Panc1 (cell line): ENCODE measurements around the gene B4GALNT2. TPM values are rescaled to one million over a fixed set of nuclear protein-coding genes. Genes with fewer than 3 reads are reported as not detected.

Experiments used
- ATAC-seq: fragments of 200-7000 bp; cut with Tn5 transposase; 2 replicates; pipeline ENCODE4 v1.9.1; 2020; ENCODE audit warnings: mild to moderate bottlenecking, moderate library complexity
- BruUV-seq: library from RNA; stranded (reverse); fragments of 400-500 nt; replicated peaks from 2 replicates; lab custom pipeline; 2021; lab: Mats Ljungman, UMichigan
- CTCF ChIA-PET: fragments of 300-600 bp; sonication (Branson Sonifier 250); formaldehyde crosslinking; loops from one replicate; lab custom pipeline; 2022; ENCODE audit warnings: antibody characterized with exemption; lab: Charles Lee
- POLR2A ChIA-PET: fragments of 300-600 bp; sonication (Branson Sonifier 250); formaldehyde crosslinking; loops from one replicate; lab custom pipeline; 2022; ENCODE audit warnings: antibody characterized with exemption; lab: Charles Lee
- DNase-seq: peaks from one replicate; pipeline ENCODE4 v3.0.0-alpha.2; 2010; ENCODE audit warnings: low read depth, low spot score
- H3K27ac ChIP-seq: 2 replicates; pipeline ENCODE4 v1.5.1; 2011; ENCODE audit warnings: mild to moderate bottlenecking, low read length, inconsistent platforms
- H3K27me3 ChIP-seq: fragments of 200-500 bp; sonication (Bioruptor generic); 2 replicates; pipeline ENCODE4 v1.6.0; 2014; ENCODE audit warnings: low read length, inconsistent platforms; ENCODE audit not compliant: control insufficient read depth, insufficient read depth
- H3K36me3 ChIP-seq: fragments of 200-500 bp; sonication (Bioruptor generic); 2 replicates; pipeline ENCODE4 v1.5.1; 2014; ENCODE audit warnings: inconsistent platforms, mild to moderate bottlenecking, low read length, moderate library complexity; ENCODE audit not compliant: control insufficient read depth, insufficient read depth
- H3K4me1 ChIP-seq: 2 replicates; pipeline ENCODE4 v1.5.1; 2011; ENCODE audit warnings: inconsistent platforms, mild to moderate bottlenecking, low read length, moderate library complexity; ENCODE audit not compliant: control insufficient read depth, insufficient read depth
- H3K4me3 ChIP-seq, 2 experiments: 2 replicates each; pipeline ENCODE4 v1.5.1; 2011 to 2012; ENCODE audit warnings: low read depth in 2 of 2, low read length in 2 of 2, mild to moderate bottlenecking in 2 of 2, inconsistent platforms in 1 of 2, moderate library complexity in 1 of 2
- H3K9me3 ChIP-seq: fragments of 200-500 bp; sonication (Bioruptor generic); 2 replicates; pipeline ENCODE4 v1.5.1; 2014; ENCODE audit warnings: low read depth, mild to moderate bottlenecking, inconsistent platforms, low read length, moderate library complexity; ENCODE audit not compliant: control insufficient read depth, insufficient read depth
- POLR2AphosphoS5 ChIP-seq: IDR thresholded peaks from 2 replicates; pipeline ENCODE4 v1.6.1; 2012; ENCODE audit warnings: mild to moderate bottlenecking, low read depth, low read length, moderate library complexity
- REST ChIP-seq, 2 experiments: IDR thresholded peaks; 2 replicates each; pipeline ENCODE4 v1.6.1; 2011 to 2012; ENCODE audit warnings: low read depth in 2 of 2, control low read depth in 1 of 2, low read length in 1 of 2, mild to moderate bottlenecking in 1 of 2, moderate library complexity in 1 of 2; ENCODE audit not compliant: insufficient read depth in 1 of 2
- SIN3A ChIP-seq: IDR thresholded peaks from 2 replicates; pipeline ENCODE4 v1.6.1; 2012; ENCODE audit warnings: low read depth, mild to moderate bottlenecking, low read length, moderate library complexity, borderline replicate concordance; ENCODE audit not compliant: insufficient read depth
- TCF7L2 ChIP-seq: IDR thresholded peaks from 2 replicates; pipeline ENCODE4 v1.6.1; 2011; ENCODE audit warnings: mild to moderate bottlenecking, low read depth, low read length, inconsistent platforms
- in situ Hi-C: cut with HindIII; loops from 2 replicates; pipeline ENCODE4 v1.10.0; 2016; ENCODE audit warnings: low sequenced_read_pairs, low pct_unique_long_range_greater_than_20kb
- intact Hi-C: fragments of 100-400 bp; cut with micrococcal nuclease; formaldehyde crosslinking; loops from one replicate; pipeline ENCODE4 v1.10.0; 2022; ENCODE audit not compliant: unreplicated experiment
- total RNA-seq: library from RNA; stranded (reverse); gene quantifications from one replicate; pipeline ENCODE4 v1.2.1, GENCODE V29; 2021; ENCODE audit not compliant: unreplicated experiment
- TF ChIP-seq, protein P1 (sequence below): fragments of 450-650 bp; IDR thresholded peaks from 2 replicates; pipeline ENCODE4 v1.5.1; 2017; ENCODE audit warnings: mild to moderate bottlenecking

B4GALNT2 gene
- total RNA-seq, 1 experiment from 2014 or later: not detected

- ChIA-PET CTCF (interaction anchor here (0.5 kb wide), 1 partner anchor 125 kb away, joined by 9 read pairs; no protein-coding TSS in a partner anchor), POLR2A (interaction anchor here (0.6 to 1.1 kb wide), 2 partner anchors 205 to 383 kb away, joined by 3 to 6 read pairs; no protein-coding TSS in a partner anchor)
- DNase-seq (no peak), ATAC-seq (no peak)
- no peak for TF ChIP-seq POLR2AphosphoS5
- TF ChIP-seq, protein P1, sequence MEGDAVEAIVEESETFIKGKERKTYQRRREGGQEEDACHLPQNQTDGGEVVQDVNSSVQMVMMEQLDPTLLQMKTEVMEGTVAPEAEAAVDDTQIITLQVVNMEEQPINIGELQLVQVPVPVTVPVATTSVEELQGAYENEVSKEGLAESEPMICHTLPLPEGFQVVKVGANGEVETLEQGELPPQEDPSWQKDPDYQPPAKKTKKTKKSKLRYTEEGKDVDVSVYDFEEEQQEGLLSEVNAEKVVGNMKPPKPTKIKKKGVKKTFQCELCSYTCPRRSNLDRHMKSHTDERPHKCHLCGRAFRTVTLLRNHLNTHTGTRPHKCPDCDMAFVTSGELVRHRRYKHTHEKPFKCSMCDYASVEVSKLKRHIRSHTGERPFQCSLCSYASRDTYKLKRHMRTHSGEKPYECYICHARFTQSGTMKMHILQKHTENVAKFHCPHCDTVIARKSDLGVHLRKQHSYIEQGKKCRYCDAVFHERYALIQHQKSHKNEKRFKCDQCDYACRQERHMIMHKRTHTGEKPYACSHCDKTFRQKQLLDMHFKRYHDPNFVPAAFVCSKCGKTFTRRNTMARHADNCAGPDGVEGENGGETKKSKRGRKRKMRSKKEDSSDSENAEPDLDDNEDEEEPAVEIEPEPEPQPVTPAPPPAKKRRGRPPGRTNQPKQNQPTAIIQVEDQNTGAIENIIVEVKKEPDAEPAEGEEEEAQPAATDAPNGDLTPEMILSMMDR: no peak
- no peak for TF ChIP-seq REST (IDR thresholded peaks at IDR 0.05; ENCODE audit: insufficient read depth in 1 of 2, low read depth in 2 of 2, low read length in 1 of 2)
- no peak for TF ChIP-seq TCF7L2
- TF ChIP-seq SIN3A: no peak
- Histone ChIP-seq H3K4me1 (no peaks in the 10 kb centered on the region), H3K36me3 (no peaks in the 10 kb centered on the region), H3K9me3 (no peaks in the 10 kb centered on the region), H3K4me3 (no peak overlapping the region), H3K27me3 (no peaks in the 10 kb centered on the region), H3K27ac (no peak overlapping the region)
- no TSS peak for BruUV-seq
- intact Hi-C loops: no loop called here
- in situ Hi-C loops: no loop called here
These were observed 84.5 kb downstream of the B4GALNT2 start for GRCh38 chr17:49216953-49217650.

DNA sequence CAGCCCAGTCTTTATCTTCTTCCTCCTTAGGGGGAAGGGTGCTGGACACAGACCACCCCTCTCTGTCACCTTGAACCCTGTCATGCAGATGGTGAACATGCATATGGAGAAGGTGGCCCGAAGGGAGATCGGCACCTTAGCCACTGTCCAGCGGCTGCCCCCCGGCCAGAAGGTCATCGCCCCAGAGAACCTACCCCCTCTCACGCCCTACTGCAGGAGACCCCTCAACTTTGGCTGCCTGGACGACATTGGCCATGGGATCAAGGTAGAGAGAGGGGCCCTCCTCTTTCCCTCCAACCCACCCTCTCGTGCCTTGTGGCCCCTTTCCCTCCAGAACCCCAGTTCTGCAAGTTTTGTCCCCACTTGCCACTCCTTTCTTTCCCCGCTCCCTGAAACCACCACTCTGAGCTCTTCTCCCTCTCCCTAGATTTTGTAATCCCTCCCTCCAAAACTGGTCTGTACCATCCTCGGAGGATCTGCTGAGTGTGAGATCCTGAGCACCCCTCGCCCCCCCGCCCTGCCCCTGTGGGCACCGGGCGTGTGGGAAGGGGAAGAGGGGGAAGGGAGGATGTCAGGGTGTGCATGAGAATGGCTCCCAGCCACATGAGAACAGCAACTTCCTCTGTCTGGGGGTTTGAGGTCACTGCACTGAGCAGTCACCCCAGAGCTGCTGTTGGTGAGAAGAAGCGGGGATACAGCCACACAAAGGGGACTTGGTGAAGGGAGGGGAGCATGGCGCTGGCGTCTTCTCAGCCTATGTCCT is 85.3 kb downstream of the B4GALNT2 start:
- ChIA-PET CTCF (interaction anchor here (0.5 kb wide), 1 partner anchor 124 kb away, joined by 9 read pairs; no protein-coding TSS in a partner anchor), POLR2A (interaction anchor here (0.6 kb wide), 1 partner anchor 206 kb away, joined by 6 read pairs; no protein-coding TSS in a partner anchor)
- intact Hi-C loops (no loop called here), in situ Hi-C loops (no loop called here)
- TF ChIP-seq SIN3A (no peak), POLR2AphosphoS5 (no peak), TCF7L2 (no peak), REST (IDR thresholded peaks at IDR 0.05; ENCODE audit: insufficient read depth in 1 of 2, low read depth in 2 of 2, low read length in 1 of 2) (no peak)
- TF ChIP-seq, protein P1: no peak
- Histone ChIP-seq H3K36me3 (no peaks in the 10 kb centered on the region), H3K9me3 (no peaks in the 10 kb centered on the region), H3K4me1 (no peaks in the 10 kb centered on the region), H3K27ac (no peak overlapping the region), H3K27me3 (no peaks in the 10 kb centered on the region), H3K4me3 (no peak overlapping the region)
- no peak for DNase-seq
- BruUV-seq: no TSS peak
- no peak for ATAC-seq
